D721Med (cell line): ENCODE measurements around the gene MROH2B.

ENCODE experiments used
- DNase-seq: peaks from one replicate; pipeline ENCODE4 v3.0.0; 2011; ENCODE audit warnings: low spot score; ENCODE audit not compliant: insufficient read length
- FAIRE-seq: peaks from 2 replicates; lab custom pipeline; 2011; peaks lifted over from hg19 to GRCh38; lab: Jason Lieb, UNC
- CTCF ChIP-seq: IDR thresholded peaks from 2 replicates; pipeline ENCODE4 v1.5.1; 2012; ENCODE audit warnings: mild to moderate bottlenecking, control low read depth; ENCODE audit not compliant: insufficient read depth; ENCODE audit errors: missing control alignments

The MROH2B gene

GRCh38 chr5:41071242-41071641, at the start of gene MROH2B:
MROH2B (minus strand) TSS chr5:41071342; CDS start chr5:41070852, 490 bp downstream.
- DNase-seq (no peak), FAIRE-seq (no peak)
- TF ChIP-seq CTCF = no peak

GRCh38 chr5:41120600-41120999, 49.5 kb upstream of the MROH2B start:
- DNase-seq (no peak), FAIRE-seq (no peak)
- TF ChIP-seq CTCF = no peak

- TF ChIP-seq CTCF = peak; percentile 15
- FAIRE-seq = no peak
- no peak for DNase-seq
Observed at GRCh38 chr5:41118177-41118576, 47.0 kb upstream of the MROH2B start.

- no peak for FAIRE-seq
- DNase-seq = no peak
- TF ChIP-seq CTCF = no peak
Observed at GRCh38 chr5:41115281-41115680, 44.1 kb upstream of the MROH2B start.

GRCh38 chr5:41112486-41113455, 41.6 kb upstream of the MROH2B start:
- FAIRE-seq (no peak), DNase-seq (no peak)
- TF ChIP-seq CTCF = no peak

- DNase-seq (no peak), FAIRE-seq (no peak)
- no peak for TF ChIP-seq CTCF
Observed at GRCh38 chr5:41109186-41109585, 38.0 kb upstream of the MROH2B start.

- no peak for DNase-seq
- FAIRE-seq = no peak
Observed at GRCh38 chr5:41102341-41102740, 31.2 kb upstream of the MROH2B start.

More at GRCh38 chr5:41102341-41102740, 31.2 kb upstream of the MROH2B start:
- TF ChIP-seq CTCF = no peak
